Neural cell (in vitro differentiated cells): ENCODE results near the gene CAPS.

ENCODE experiments used
- EP300 ChIP-seq: fragments of 450-650 bp; conservative IDR thresholded peaks from 2 replicates; pipeline ENCODE4 v1.6.1; 2014; ENCODE audit warnings: antibody characterized with exemption, mild to moderate bottlenecking, moderate library complexity; ENCODE audit not compliant: poor library complexity, severe bottlenecking
- EZH2 ChIP-seq: fragments of 200-600, 300-800 bp; shearing (Covaris generic), sonication (generic); IDR thresholded peaks from 2 replicates; pipeline ENCODE4 v1.6.1; 2014; ENCODE audit warnings: antibody characterized with exemption, low read length, borderline replicate concordance, mild to moderate bottlenecking; ENCODE audit not compliant: insufficient read depth, poor library complexity, severe bottlenecking
- MXI1 ChIP-seq: fragments of 450-650 bp; conservative IDR thresholded peaks from 2 replicates; pipeline ENCODE4 v1.6.1; 2014; ENCODE audit warnings: antibody characterized with exemption, mild to moderate bottlenecking; ENCODE audit not compliant: poor library complexity, severe bottlenecking
- POLR2AphosphoS5 ChIP-seq: IDR thresholded peaks from 2 replicates; pipeline ENCODE4 v1.6.1; 2012
- RAD21 ChIP-seq: fragments of 450-650 bp; conservative IDR thresholded peaks from 2 replicates; pipeline ENCODE4 v1.6.1; 2014; ENCODE audit warnings: antibody characterized with exemption, mild to moderate bottlenecking, moderate library complexity
- REST ChIP-seq: IDR thresholded peaks from 2 replicates; pipeline ENCODE4 v1.6.1; 2012; ENCODE audit warnings: borderline replicate concordance
- TAF1 ChIP-seq: IDR thresholded peaks from 2 replicates; pipeline ENCODE4 v1.6.1; 2012; ENCODE audit warnings: low read depth
- TF ChIP-seq, protein P1 (sequence below): fragments of 450-650 bp; IDR thresholded peaks from 2 replicates; pipeline ENCODE4 v1.5.1; 2014; ENCODE audit warnings: antibody characterized with exemption, mild to moderate bottlenecking, moderate library complexity; ENCODE audit not compliant: poor library complexity, severe bottlenecking

DNA sequence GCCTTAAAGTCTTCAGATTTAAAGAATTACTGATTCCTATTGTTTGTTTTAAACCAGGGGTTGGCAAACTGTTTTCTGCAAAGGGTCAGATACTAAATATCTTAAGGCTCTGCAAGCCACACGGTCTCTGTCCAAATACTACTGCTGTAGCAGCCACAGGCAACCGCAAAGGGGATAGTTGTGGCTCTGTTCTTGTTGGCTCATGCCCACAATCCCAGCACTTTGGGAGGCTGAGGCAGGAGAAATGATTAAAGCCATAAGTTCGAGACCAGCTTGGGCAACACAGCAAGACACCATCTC lies 41.5 kb downstream of the CAPS start:
- TF ChIP-seq, protein P1, sequence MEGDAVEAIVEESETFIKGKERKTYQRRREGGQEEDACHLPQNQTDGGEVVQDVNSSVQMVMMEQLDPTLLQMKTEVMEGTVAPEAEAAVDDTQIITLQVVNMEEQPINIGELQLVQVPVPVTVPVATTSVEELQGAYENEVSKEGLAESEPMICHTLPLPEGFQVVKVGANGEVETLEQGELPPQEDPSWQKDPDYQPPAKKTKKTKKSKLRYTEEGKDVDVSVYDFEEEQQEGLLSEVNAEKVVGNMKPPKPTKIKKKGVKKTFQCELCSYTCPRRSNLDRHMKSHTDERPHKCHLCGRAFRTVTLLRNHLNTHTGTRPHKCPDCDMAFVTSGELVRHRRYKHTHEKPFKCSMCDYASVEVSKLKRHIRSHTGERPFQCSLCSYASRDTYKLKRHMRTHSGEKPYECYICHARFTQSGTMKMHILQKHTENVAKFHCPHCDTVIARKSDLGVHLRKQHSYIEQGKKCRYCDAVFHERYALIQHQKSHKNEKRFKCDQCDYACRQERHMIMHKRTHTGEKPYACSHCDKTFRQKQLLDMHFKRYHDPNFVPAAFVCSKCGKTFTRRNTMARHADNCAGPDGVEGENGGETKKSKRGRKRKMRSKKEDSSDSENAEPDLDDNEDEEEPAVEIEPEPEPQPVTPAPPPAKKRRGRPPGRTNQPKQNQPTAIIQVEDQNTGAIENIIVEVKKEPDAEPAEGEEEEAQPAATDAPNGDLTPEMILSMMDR: no peak
- no peak for TF ChIP-seq EZH2
- TF ChIP-seq MXI1: no peak
- TF ChIP-seq RAD21: no peak
- no peak for TF ChIP-seq REST
- TF ChIP-seq POLR2AphosphoS5: no peak
- TF ChIP-seq TAF1: no peak
- no peak for TF ChIP-seq EP300
